A549 (cell line): ENCODE data around the gene PTPRF.

Source experiments
- BCL3 ChIP-seq: fragments of >200 bp; sonication (Bioruptor Twin); formaldehyde crosslinking; IDR thresholded peaks from 3 replicates; pipeline ENCODE4 v1.6.1; 2016
- CTCF ChIP-seq: fragments of >200 bp; sonication (Bioruptor Twin); formaldehyde crosslinking; IDR thresholded peaks from 3 replicates; pipeline ENCODE4 v1.5.1; 2016
- EP300 ChIP-seq, 2 experiments: fragments of >200 bp; sonication (Bioruptor Twin); formaldehyde crosslinking; IDR thresholded peaks; 2 replicates in 1 of 2; 3 replicates in 1 of 2; pipeline ENCODE4 v1.6.1; 2016 to 2017
- MAX ChIP-seq: IDR thresholded peaks from 2 replicates; pipeline ENCODE4 v1.6.1; 2012
- MAZ ChIP-seq: fragments of 150-350 bp; IDR thresholded peaks from 2 replicates; pipeline ENCODE4 v1.6.1; 2014; ENCODE audit warnings: antibody characterized with exemption, low read depth, low read length, borderline replicate concordance
- MYC ChIP-seq: IDR thresholded peaks from 2 replicates; pipeline ENCODE4 v1.6.1; 2012; ENCODE audit warnings: mild to moderate bottlenecking, inconsistent platforms, low read length, improper control_type of control experiment, borderline replicate concordance
- NR3C1 ChIP-seq: fragments of >200 bp; sonication (Bioruptor Twin); formaldehyde crosslinking; IDR thresholded peaks from 3 replicates; pipeline ENCODE4 v1.6.1; 2017
- POLR2A ChIP-seq: IDR thresholded peaks from 2 replicates; pipeline ENCODE4 v1.6.1; 2012; ENCODE audit warnings: mild to moderate bottlenecking, low read length
- RCOR1 ChIP-seq: fragments of 150-350 bp; IDR thresholded peaks from 2 replicates; pipeline ENCODE4 v1.6.1; 2014; ENCODE audit warnings: antibody characterized with exemption, low read length, low read depth
- REST ChIP-seq: fragments of 200-600 bp; sonication (generic); IDR thresholded peaks from 2 replicates; pipeline ENCODE4 v1.6.1; 2016; ENCODE audit warnings: antibody characterized with exemption, mild to moderate bottlenecking, moderate library complexity
- RFX5 ChIP-seq: fragments of 450-650 bp; IDR thresholded peaks from 2 replicates; pipeline ENCODE4 v1.7.1; 2014; ENCODE audit warnings: antibody characterized with exemption, mild to moderate bottlenecking, moderate library complexity
- USF2 ChIP-seq: fragments of 450-650 bp; IDR thresholded peaks from 2 replicates; pipeline ENCODE4 v1.6.1; 2014; ENCODE audit warnings: antibody characterized with exemption
- ZNF302 ChIP-seq: fragments of 250-450 bp; sonication (Bioruptor Pico); IDR thresholded peaks from 2 replicates; pipeline ENCODE4 v1.9.0; 2021; ENCODE audit warnings: inconsistent platforms, mild to moderate bottlenecking, moderate library complexity

GRCh38 chr1:43602990-43603389 lies 72.3 kb downstream of the PTPRF start:
- TF ChIP-seq POLR2A (no peak), MAZ (no peak), REST (no peak), CTCF (no peak), MAX (no peak), RFX5 (no peak), NR3C1 (no peak), USF2 (no peak), RCOR1 (no peak), ZNF302 (CRISPR knock-in tag) (no peak), EP300 (IDR thresholded peaks at IDR 0.05) (no peak), BCL3 (no peak), MYC (no peak)
